ENCODE measurements around the gene CATSPERZ.

DNA sequence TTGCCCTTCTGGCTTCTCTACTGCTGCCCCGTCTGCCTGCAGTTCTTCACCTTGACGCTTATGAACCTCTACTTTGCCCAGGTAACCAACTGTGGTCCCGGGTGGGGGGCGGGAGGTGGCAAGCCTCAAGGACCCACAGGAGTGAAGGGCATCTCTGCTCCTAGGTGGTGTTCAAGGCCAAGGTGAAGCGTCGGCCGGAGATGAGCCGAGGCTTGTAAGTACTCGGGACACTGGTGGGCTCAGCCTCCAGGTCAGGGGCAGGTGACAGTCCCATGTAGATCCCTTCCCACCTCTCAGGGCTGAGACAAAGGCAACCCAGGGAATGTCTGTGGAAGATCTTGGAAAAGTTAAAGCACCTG, 13.4 kb upstream of the CATSPERZ start:
- TF ChIP-seq, protein P1, sequence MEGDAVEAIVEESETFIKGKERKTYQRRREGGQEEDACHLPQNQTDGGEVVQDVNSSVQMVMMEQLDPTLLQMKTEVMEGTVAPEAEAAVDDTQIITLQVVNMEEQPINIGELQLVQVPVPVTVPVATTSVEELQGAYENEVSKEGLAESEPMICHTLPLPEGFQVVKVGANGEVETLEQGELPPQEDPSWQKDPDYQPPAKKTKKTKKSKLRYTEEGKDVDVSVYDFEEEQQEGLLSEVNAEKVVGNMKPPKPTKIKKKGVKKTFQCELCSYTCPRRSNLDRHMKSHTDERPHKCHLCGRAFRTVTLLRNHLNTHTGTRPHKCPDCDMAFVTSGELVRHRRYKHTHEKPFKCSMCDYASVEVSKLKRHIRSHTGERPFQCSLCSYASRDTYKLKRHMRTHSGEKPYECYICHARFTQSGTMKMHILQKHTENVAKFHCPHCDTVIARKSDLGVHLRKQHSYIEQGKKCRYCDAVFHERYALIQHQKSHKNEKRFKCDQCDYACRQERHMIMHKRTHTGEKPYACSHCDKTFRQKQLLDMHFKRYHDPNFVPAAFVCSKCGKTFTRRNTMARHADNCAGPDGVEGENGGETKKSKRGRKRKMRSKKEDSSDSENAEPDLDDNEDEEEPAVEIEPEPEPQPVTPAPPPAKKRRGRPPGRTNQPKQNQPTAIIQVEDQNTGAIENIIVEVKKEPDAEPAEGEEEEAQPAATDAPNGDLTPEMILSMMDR (IDR thresholded peaks at IDR 0.05; ENCODE audit: control extremely low read depth in 1 of 3, insufficient read depth in 1 of 3, low read depth in 1 of 3, low read length in 3 of 3) = no peak
- TF ChIP-seq MAFK (IDR thresholded peaks at IDR 0.05; ENCODE audit: low read depth, low read length) = no peak
- TF ChIP-seq YY1 (IDR thresholded peaks at IDR 0.05; ENCODE audit: low read depth, low read length) = no peak
- no peak for TF ChIP-seq JUN (IDR thresholded peaks at IDR 0.05; ENCODE audit: low read depth, low read length)
- no peak for TF ChIP-seq EZH2 (IDR thresholded peaks at IDR 0.05; ENCODE audit: low read depth, low read length, severe bottlenecking)
- TF ChIP-seq POLR2A (IDR thresholded peaks at IDR 0.05; ENCODE audit: control extremely low read depth in 1 of 2, low read depth in 2 of 2, low read length in 2 of 2) = no peak
- TF ChIP-seq SIN3A (conservative IDR thresholded peaks at IDR 0.05 in 1 of 2, IDR thresholded peaks at IDR 0.05 in 1 of 2; ENCODE audit: low read depth in 1 of 2, low read length in 2 of 2) = no peak
- TF ChIP-seq CHD1 (IDR thresholded peaks at IDR 0.05; ENCODE audit: low read depth, low read length) = no peak
